H9 (cell line): ENCODE results near the gene TMCC1. TPM values are rescaled to one million over a fixed set of nuclear protein-coding genes. Genes with fewer than 3 reads are reported as not detected.

Experiments
- DNase-seq: peaks from one replicate; pipeline ENCODE4 v3.0.0-alpha.2; 2017
- H2AFZ ChIP-seq: one replicate; pipeline ENCODE4 v1.6.1; 2013; ENCODE audit warnings: mild to moderate bottlenecking, low read length, control low read depth, moderate library complexity
- H2AK5ac ChIP-seq: 2 replicates; pipeline ENCODE4 v1.6.1; 2013; ENCODE audit warnings: low read length, control low read depth, mixed read lengths; ENCODE audit not compliant: insufficient read length
- H2BK120ac ChIP-seq: one replicate; pipeline ENCODE4 v1.6.1; 2013; ENCODE audit warnings: low read depth, mild to moderate bottlenecking, low read length, control low read depth, inconsistent platforms; ENCODE audit not compliant: poor library complexity, severe bottlenecking
- H2BK12ac ChIP-seq: 2 replicates; pipeline ENCODE4 v1.6.1; 2013; ENCODE audit warnings: low read length, control low read depth, mixed read lengths, low read depth; ENCODE audit not compliant: insufficient read length
- H2BK15ac ChIP-seq: 2 replicates; pipeline ENCODE4 v1.6.1; 2013; ENCODE audit warnings: low read depth, low read length, control low read depth
- H2BK20ac ChIP-seq: one replicate; pipeline ENCODE4 v1.6.1; 2013; ENCODE audit warnings: low read depth, mild to moderate bottlenecking, low read length, control low read depth, inconsistent platforms; ENCODE audit not compliant: poor library complexity, severe bottlenecking
- H2BK5ac ChIP-seq: 2 replicates; pipeline ENCODE4 v1.6.1; 2013; ENCODE audit warnings: low read length, control low read depth, mixed read lengths; ENCODE audit not compliant: insufficient read length
- H3K14ac ChIP-seq: 2 replicates; pipeline ENCODE4 v1.6.1; 2013; ENCODE audit warnings: low read length, control low read depth; ENCODE audit not compliant: insufficient read depth
- H3K18ac ChIP-seq: 2 replicates; pipeline ENCODE4 v1.6.1; 2013; ENCODE audit warnings: low read depth, mild to moderate bottlenecking, mixed read lengths, low read length, control low read depth; ENCODE audit not compliant: insufficient read length
- H3K23ac ChIP-seq: 2 replicates; pipeline ENCODE4 v1.6.1; 2013; ENCODE audit warnings: low read length, control low read depth, mixed read lengths, low read depth; ENCODE audit not compliant: insufficient read length
- H3K23me2 ChIP-seq: 2 replicates; pipeline ENCODE4 v1.6.1; 2013; ENCODE audit warnings: low read depth, mild to moderate bottlenecking, mixed read lengths, low read length, control low read depth; ENCODE audit not compliant: insufficient read length, poor library complexity, severe bottlenecking
- H3K27ac ChIP-seq: 2 replicates; pipeline ENCODE4 v1.5.1; 2013; ENCODE audit warnings: low read length, control low read depth, mixed read lengths, low read depth; ENCODE audit not compliant: insufficient read length
- H3K27me3 ChIP-seq: 2 replicates; pipeline ENCODE4 v1.6.1; 2013; ENCODE audit warnings: low read length, control low read depth, inconsistent platforms; ENCODE audit not compliant: insufficient read depth
- H3K4ac ChIP-seq: 2 replicates; pipeline ENCODE4 v1.6.1; 2013; ENCODE audit warnings: low read depth, mild to moderate bottlenecking, control low read depth, inconsistent platforms, low read length, moderate library complexity
- H3K4me1 ChIP-seq: 2 replicates; pipeline ENCODE4 v1.6.1; 2013; ENCODE audit warnings: low read length, control low read depth, inconsistent platforms; ENCODE audit not compliant: insufficient read depth
- H3K4me2 ChIP-seq: 2 replicates; pipeline ENCODE4 v1.6.1; 2013; ENCODE audit warnings: low read length, control low read depth, mixed read lengths; ENCODE audit not compliant: insufficient read length, insufficient read depth
- H3K56ac ChIP-seq: 2 replicates; pipeline ENCODE4 v1.6.1; 2013; ENCODE audit warnings: low read depth, mild to moderate bottlenecking, mixed read lengths, low read length, control low read depth; ENCODE audit not compliant: insufficient read length
- H3K79me1 ChIP-seq: 2 replicates; pipeline ENCODE4 v1.6.1; 2013; ENCODE audit warnings: low read depth, mild to moderate bottlenecking, moderate library complexity, low read length, control low read depth, inconsistent platforms; ENCODE audit not compliant: insufficient read depth, poor library complexity, severe bottlenecking
- H3K79me2 ChIP-seq: 2 replicates; pipeline ENCODE4 v1.6.1; 2013; ENCODE audit warnings: low read length, control low read depth, inconsistent platforms; ENCODE audit not compliant: insufficient read depth
- H3K9ac ChIP-seq: 2 replicates; pipeline ENCODE4 v1.6.1; 2013; ENCODE audit warnings: low read length, control low read depth, mixed read lengths; ENCODE audit not compliant: insufficient read length; ENCODE audit errors: extremely low read depth
- H3K9me3 ChIP-seq: one replicate; pipeline ENCODE4 v1.6.1; 2013; ENCODE audit warnings: low read depth, low read length, inconsistent platforms; ENCODE audit not compliant: control insufficient read depth
- H3T11ph ChIP-seq: one replicate; pipeline ENCODE4 v1.6.1; 2013; ENCODE audit warnings: mild to moderate bottlenecking, low read length, control low read depth, inconsistent platforms
- H4K20me1 ChIP-seq: one replicate; pipeline ENCODE4 v1.6.1; 2013; ENCODE audit not compliant: control insufficient read depth, insufficient read length, insufficient read depth
- H4K5ac ChIP-seq: 2 replicates; pipeline ENCODE4 v1.6.1; 2013; ENCODE audit warnings: low read depth, mild to moderate bottlenecking, mixed read lengths, low read length, control low read depth; ENCODE audit not compliant: insufficient read length
- H4K8ac ChIP-seq: replicated peaks from 2 replicates; pipeline ENCODE4 v1.6.1; 2013; ENCODE audit warnings: low read length, control low read depth, mixed read lengths, low read depth; ENCODE audit not compliant: insufficient read length
- H4K91ac ChIP-seq: 2 replicates; pipeline ENCODE4 v1.6.1; 2013; ENCODE audit warnings: low read depth, mild to moderate bottlenecking, moderate library complexity, mixed read lengths, low read length, control low read depth; ENCODE audit not compliant: insufficient read length
- H3K27ac Mint-ChIP-seq, 3 experiments: 2 replicates in 2 of 3; 3 replicates in 1 of 3; pipeline ENCODE4 v1.8.0; 2020 to 2021; ENCODE audit warnings: mixed read lengths in 3 of 3, mild to moderate bottlenecking in 1 of 3, moderate library complexity in 1 of 3
- H3K27me3 Mint-ChIP-seq: 2 replicates; pipeline ENCODE4 v1.8.0; 2021; ENCODE audit warnings: low read depth, mild to moderate bottlenecking, moderate library complexity, mixed read lengths
- H3K36me3 Mint-ChIP-seq, 3 experiments: 2 replicates in 2 of 3; 3 replicates in 1 of 3; pipeline ENCODE4 v1.8.0; 2020 to 2021; ENCODE audit warnings: low read depth in 3 of 3, mixed read lengths in 3 of 3; ENCODE audit not compliant: insufficient read depth in 1 of 3
- H3K4me1 Mint-ChIP-seq, 2 experiments: 2 replicates each; pipeline ENCODE4 v1.8.0; 2020; ENCODE audit warnings: mixed read lengths in 2 of 2
- H3K4me3 Mint-ChIP-seq, 2 experiments: 2 replicates in 1 of 2; 3 replicates in 1 of 2; pipeline ENCODE4 v1.8.0; 2020 to 2021; ENCODE audit warnings: mild to moderate bottlenecking in 2 of 2, mixed read lengths in 2 of 2, moderate library complexity in 1 of 2
- H3K9me3 Mint-ChIP-seq, 2 experiments: 2 replicates in 1 of 2; 3 replicates in 1 of 2; pipeline ENCODE4 v1.8.0; 2020; ENCODE audit warnings: mild to moderate bottlenecking in 2 of 2, mixed read lengths in 2 of 2, moderate library complexity in 1 of 2
- CTCF ChIP-seq: fragments of 200-600 bp; sonication (generic); conservative IDR thresholded peaks from 3 replicates; pipeline ENCODE4 v1.8.0; 2021; ENCODE audit warnings: antibody characterized with exemption, mild to moderate bottlenecking
- WGBS: extraction: QIAGEN DNeasy Blood & Tissue Kit; methylation state at CpG from one replicate; pipeline ENCODE4 v1.1.7; 2013; ENCODE audit warnings: missing lambda C conversion rate, low lambda C conversion rate, mixed read lengths; ENCODE audit not compliant: insufficient read length; ENCODE audit errors: extremely low coverage; 5-methylcytosine and 5-hydroxymethylcytosine counted together
- total RNA-seq: library from RNA; stranded (reverse); gene quantifications from 2 replicates; pipeline ENCODE4 v1.2.1, GENCODE V29; 2021

Gene TMCC1
- total RNA-seq, 1 experiment from 2014 or later, result 24.4 TPM

GRCh38 chr3:129917423-129918007 is 24.0 kb upstream of the TMCC1 start:
- Mint-ChIP-seq H3K9me3 (peaks cover 40 to 45% of the 10 kb centered on the region in 2 experiments), H3K4me3 (no peak overlapping the region), H3K27ac (no peak overlapping the region), H3K36me3 (peaks cover 14 to 31% (median 19%) of the 10 kb centered on the region in 3 experiments), H3K4me1 (no peaks in the 10 kb centered on the region), H3K27me3 (peaks cover 6% of the 10 kb centered on the region)
- no peaks in the 10 kb centered on the region for H3K79me1 ChIP-seq
- H2BK5ac ChIP-seq, result no peak overlapping the region
- no peak overlapping the region for H4K91ac ChIP-seq
- H3K9me3 ChIP-seq, result peaks cover 14% of the 10 kb centered on the region
- WGBS, result no CpG with 5 or more reads among the region's 6 CpGs
- H3K14ac ChIP-seq, result no peak overlapping the region
- no peak overlapping the region for H4K5ac ChIP-seq
- H3K9ac ChIP-seq, result no peak overlapping the region
- H3K56ac ChIP-seq, result no peak overlapping the region
- H3K23ac ChIP-seq, result no peak overlapping the region
- H3T11ph ChIP-seq, result no peak overlapping the region
- no peak overlapping the region for H3K4ac ChIP-seq
- H3K27ac ChIP-seq, result no peak overlapping the region
- H3K4me1 ChIP-seq, result no peaks in the 10 kb centered on the region
- H4K20me1 ChIP-seq, result no peaks in the 10 kb centered on the region
- no peak overlapping the region for H4K8ac ChIP-seq
- no peak for TF ChIP-seq CTCF
- no peaks in the 10 kb centered on the region for H3K27me3 ChIP-seq
- H2BK12ac ChIP-seq, result no peak overlapping the region
- no peak overlapping the region for H2BK15ac ChIP-seq
- H3K4me2 ChIP-seq, result no peak overlapping the region
- no peak overlapping the region for H2BK20ac ChIP-seq
- H3K79me2 ChIP-seq, result no peaks in the 10 kb centered on the region
- no peak overlapping the region for H2BK120ac ChIP-seq
- no peak for DNase-seq
- H2AK5ac ChIP-seq, result no peak overlapping the region
- H3K18ac ChIP-seq, result no peak overlapping the region
- no peak overlapping the region for H2AFZ ChIP-seq
- H3K23me2 ChIP-seq, result no peaks in the 10 kb centered on the region
